K562 (cell line): ENCODE measurements around the gene DRC1. TPM values are rescaled to one million over a fixed set of nuclear protein-coding genes. Genes with fewer than 3 reads are reported as not detected.

Experiments
- ATAC-seq: fragments of 200-7000 bp; cut with Tn5 transposase; 3 replicates; pipeline ENCODE4 v1.9.1; 2020; ENCODE audit warnings: moderate library complexity
- BruUV-seq: library from RNA; stranded (reverse); fragments of 400-500 nt; replicated peaks from 2 replicates; lab custom pipeline; 2021; lab: Mats Ljungman, UMichigan
- CTCF ChIA-PET: fragments of 300-600 bp; formaldehyde crosslinking; extraction: SDS; loops from one replicate; lab custom pipeline; 2021; ENCODE audit warnings: low intra/inter-chr PET ratio; lab: Yijun Ruan, JAX
- POLR2A ChIA-PET: fragments of 300-600, 350-650 bp; sonication (Branson Sonifier 250); formaldehyde crosslinking; extraction: SDS; loops from one replicate; lab custom pipeline; 2021; ENCODE audit warnings: antibody characterized with exemption, inconsistent platforms; lab: Yijun Ruan, JAX
- DNase-seq, 4 experiments: peaks; one replicate each; pipeline versions ENCODE4 v3.0.0 to v3.0.0-alpha.2; 2011 to 2018; ENCODE audit warnings: low spot score in 3 of 4, mixed read lengths in 3 of 4; ENCODE audit errors: extremely low read depth in 1 of 4
- FAIRE-seq: peaks from 2 replicates; lab custom pipeline; 2011; peaks lifted over from hg19 to GRCh38; lab: Jason Lieb, UNC
- H2AFZ ChIP-seq: 2 replicates; pipeline ENCODE4 v1.6.0; 2011; ENCODE audit warnings: low read depth, low read length, control low read depth, inconsistent platforms
- H3K27ac ChIP-seq: fragments of 200-600 bp; 3 replicates; pipeline ENCODE4 v1.8.0; 2011; ENCODE audit warnings: low read depth, mild to moderate bottlenecking, control low read depth, inconsistent platforms, low read length, moderate library complexity, mixed read lengths; ENCODE audit errors: extremely low read depth
- H3K27me3 ChIP-seq, 2 experiments: fragments of 300-600 bp in 1 of 2; 2 replicates in 1 of 2; 3 replicates in 1 of 2; pipeline versions ENCODE4 v1.6.0 to v1.8.0; 2011; ENCODE audit warnings: inconsistent platforms in 2 of 2, low read length in 2 of 2, mild to moderate bottlenecking in 1 of 2, mixed read lengths in 1 of 2, moderate library complexity in 1 of 2; ENCODE audit not compliant: control insufficient read depth in 2 of 2, insufficient read depth in 2 of 2
- H3K36me3 ChIP-seq: fragments of 300-600 bp; 3 replicates; pipeline ENCODE4 v1.8.0; 2011; ENCODE audit warnings: mild to moderate bottlenecking, low read length, inconsistent platforms; ENCODE audit not compliant: control insufficient read depth, insufficient read depth
- H3K4me1 ChIP-seq, 2 experiments: fragments of 200-600 bp in 1 of 2; replicated peaks in 1 of 2; 2 replicates in 1 of 2; 3 replicates in 1 of 2; pipeline versions ENCODE4 v1.5.1 to v1.8.0; 2011; ENCODE audit warnings: inconsistent platforms in 2 of 2, low read length in 2 of 2, mild to moderate bottlenecking in 1 of 2, mixed read lengths in 1 of 2, moderate library complexity in 1 of 2; ENCODE audit not compliant: control insufficient read depth in 2 of 2, insufficient read depth in 2 of 2
- H3K4me2 ChIP-seq: 2 replicates; pipeline ENCODE4 v1.6.1; 2011; ENCODE audit warnings: low read length, control low read depth, inconsistent platforms, mixed read lengths; ENCODE audit not compliant: insufficient read depth
- H3K4me3 ChIP-seq: fragments of 200-600 bp; sonication (generic), shearing (Covaris generic); 2 replicates; pipeline ENCODE4 v1.5.1; 2016; ENCODE audit warnings: control low read depth, inconsistent platforms
- H3K79me2 ChIP-seq: fragments of 200-600 bp; 3 replicates; pipeline ENCODE4 v1.8.0; 2011; ENCODE audit warnings: low read length, inconsistent platforms; ENCODE audit not compliant: control insufficient read depth, insufficient read depth
- H3K9ac ChIP-seq, 2 experiments: 2 replicates each; pipeline versions ENCODE4 v1.6.0 to v1.6.1; 2011; ENCODE audit warnings: low read depth in 2 of 2, low read length in 2 of 2, control low read depth in 1 of 2, inconsistent platforms in 1 of 2, mild to moderate bottlenecking in 1 of 2, mixed read lengths in 1 of 2; ENCODE audit not compliant: insufficient read depth in 1 of 2
- H3K9me1 ChIP-seq: one replicate; pipeline ENCODE4 v1.6.0; 2011; ENCODE audit warnings: inconsistent platforms, mild to moderate bottlenecking, low read length, moderate library complexity; ENCODE audit not compliant: control insufficient read depth, insufficient read depth
- H3K9me3 ChIP-seq: replicated peaks from 2 replicates; pipeline ENCODE4 v1.5.1; 2011; ENCODE audit warnings: low read depth, low read length, inconsistent platforms; ENCODE audit not compliant: control insufficient read depth, insufficient read depth
- H4K20me1 ChIP-seq: replicated peaks from 2 replicates; pipeline ENCODE4 v1.6.1; 2011; ENCODE audit warnings: low read length, inconsistent platforms, mixed read lengths; ENCODE audit not compliant: control insufficient read depth, insufficient read depth
- BCL6 ChIP-seq: fragments of 250-450 bp; sonication (Bioruptor Pico); IDR thresholded peaks from 2 replicates; pipeline ENCODE4 v1.4.0; 2020
- BCLAF1 ChIP-seq, 2 experiments: fragments of 450-650 bp in 1 of 2; IDR thresholded peaks; 2 replicates each; pipeline ENCODE4 v1.6.1; 2011 to 2017; ENCODE audit warnings: low read depth in 2 of 2, antibody characterized with exemption in 1 of 2, borderline replicate concordance in 1 of 2, low read length in 1 of 2, mild to moderate bottlenecking in 1 of 2, mixed read lengths in 1 of 2; ENCODE audit not compliant: control insufficient read depth in 1 of 2
- FOXJ2 ChIP-seq: fragments of 200-800 bp; sonication (Bioruptor generic); IDR thresholded peaks from 2 replicates; pipeline ENCODE4 v1.6.1; 2016; ENCODE audit warnings: missing genetic modification characterization, missing compliant biosample characterization
- KDM4B ChIP-seq, 2 experiments: fragments of 450-650 bp in 1 of 2; sonication (generic) in 1 of 2; IDR thresholded peaks; 2 replicates each; pipeline ENCODE4 v1.6.1; 2016 to 2017; ENCODE audit warnings: borderline replicate concordance in 2 of 2, antibody characterized with exemption in 1 of 2, low read depth in 1 of 2, mild to moderate bottlenecking in 1 of 2
- MIER1 ChIP-seq: fragments of 450-650 bp; IDR thresholded peaks from 2 replicates; pipeline ENCODE4 v1.6.1; 2016; ENCODE audit warnings: antibody characterized with exemption, mild to moderate bottlenecking, low read depth
- RUNX1 ChIP-seq: sonication (generic); IDR thresholded peaks from 2 replicates; pipeline ENCODE4 v1.6.1; 2016; ENCODE audit warnings: antibody characterized with exemption, low read depth
- SLC30A9 ChIP-seq: fragments of 250-450 bp; sonication (Bioruptor Pico); IDR thresholded peaks from 2 replicates; pipeline ENCODE4 v1.8.0; 2022; ENCODE audit warnings: mild to moderate bottlenecking, moderate library complexity
- SMARCA5 ChIP-seq: fragments of 450-650 bp; IDR thresholded peaks from 2 replicates; pipeline ENCODE4 v1.6.1; 2016
- STAT5A ChIP-seq: IDR thresholded peaks from 2 replicates; pipeline ENCODE4 v1.6.1; 2012; ENCODE audit warnings: low read length, inconsistent platforms, borderline replicate concordance
- TEAD2 ChIP-seq: fragments of 450-650 bp; IDR thresholded peaks from 2 replicates; pipeline ENCODE4 v1.6.1; 2016; ENCODE audit warnings: missing genetic modification characterization, control low read depth, missing compliant biosample characterization
- ZNF184 ChIP-seq: sonication (generic); formaldehyde crosslinking; IDR thresholded peaks from 2 replicates; pipeline ENCODE4 v1.5.0; 2020; ENCODE audit warnings: missing genetic modification reagents
- ZNF277 ChIP-seq: fragments of 250-450 bp; sonication (Bioruptor Pico); IDR thresholded peaks from 2 replicates; pipeline ENCODE4 v1.8.0; 2022; ENCODE audit warnings: inconsistent platforms, mild to moderate bottlenecking, moderate library complexity, borderline replicate concordance
- ZNF830 ChIP-seq: fragments of 250-450 bp; sonication (Bioruptor Pico); IDR thresholded peaks from 2 replicates; pipeline ENCODE4 v1.5.0; 2021; ENCODE audit warnings: mild to moderate bottlenecking
- WGBS: fragments of 100-300 bp; shearing (Covaris generic); methylation state at CpG from one replicate; pipeline ENCODE4 v1.1.6; 2016; ENCODE audit warnings: low coverage, mixed read lengths; ENCODE audit not compliant: insufficient coverage; ENCODE audit errors: missing lambda C conversion rate; 5-methylcytosine and 5-hydroxymethylcytosine counted together
- in situ Hi-C: fragments of 300-500 bp; cut with MboI; formaldehyde crosslinking; loops from 4 replicates; pipeline ENCODE4 v1.15.0; 2018; ENCODE audit warnings: inconsistent platforms, mixed read lengths
- intact Hi-C: fragments of 100-400 bp; cut with micrococcal nuclease; formaldehyde crosslinking; loops from 2 replicates; pipeline ENCODE4 v1.14.2; 2022
- polyA plus RNA-seq, 8 experiments: library from polyadenylated mRNA; depleted of rRNA in 4 of 8; stranded (reverse) in 5 of 8; unstranded in 3 of 8; fragments of >200 nt; fragmentation: Nextera tagmentation in 2 of 8; fragmentation: Illumina TruSeq in 1 of 8; extraction: Ambion mirVana in 2 of 8; extraction: Trizol in 1 of 8; gene quantifications; 2 replicates each; pipeline versions ENCODE4 v1.2.1 to v1.2.3, GENCODE V29; 2011 to 2014; ENCODE audit warnings: inconsistent platforms in 1 of 8, missing spikeins in 1 of 8
- total RNA-seq, 7 experiments: library from RNA; depleted of rRNA in 6 of 7; stranded (reverse); fragments of >200 nt in 6 of 7; fragmentation: Illumina TruSeq in 2 of 7; extraction: Trizol in 2 of 7; gene quantifications; 2 replicates each; pipeline versions ENCODE4 v1.2.1 to v1.2.3, GENCODE V29; 2011 to 2021; ENCODE audit warnings: low replicate concordance in 1 of 7

DRC1 gene
- total and polyA plus RNA-seq, 9 of the 15 experiments (the other 6 are each of a cell fraction or from before 2014, with no cell fraction given): 0.07 to 0.10 TPM; not detected in 7

- CTCF ChIA-PET: no interaction called here
- H3K79me2 ChIP-seq: no peaks in the 10 kb centered on the region
- H3K4me3 ChIP-seq: no peak overlapping the region
- H3K27ac ChIP-seq: no peak overlapping the region
- H3K9me1 ChIP-seq: no peaks in the 10 kb centered on the region
- intact Hi-C loops (no loop called here), in situ Hi-C loops (no loop called here)
- no TSS peak for BruUV-seq
- no peaks in the 10 kb centered on the region for H3K36me3 ChIP-seq
- H3K9me3 ChIP-seq: no peaks in the 10 kb centered on the region
- no peak overlapping the region for H3K4me2 ChIP-seq
- no peak overlapping the region for H3K9ac ChIP-seq
- peaks cover 6% of the 10 kb centered on the region in 2 experiments; a peak in 4 of 5 replicates for H3K4me1 ChIP-seq
- FAIRE-seq: no peak
- H3K27me3 ChIP-seq: no peaks in the 10 kb centered on the region; a peak in 1 of 5 replicates
- ATAC-seq: no peak
- POLR2A ChIA-PET: interaction anchor here (0.8 to 1.4 kb wide), 3 partner anchors 9 to 246 kb away, joined by 3 to 5 read pairs (median 3); no protein-coding TSS in a partner anchor
- TF ChIP-seq BCL6 (CRISPR knock-in tag) (no peak), KDM4B (IDR thresholded peaks at IDR 0.05; ENCODE audit: borderline replicate concordance in 2 of 2, low read depth in 1 of 2) (no peak), ZNF184 (CRISPR knock-in tag) (no peak), STAT5A (no peak), SLC30A9 (CRISPR knock-in tag) (no peak), FOXJ2 (no peak), ZNF277 (no peak), ZNF830 (no peak), TEAD2 (tag) (no peak), MIER1 (no peak), SMARCA5 (no peak), BCLAF1 (IDR thresholded peaks at IDR 0.05; ENCODE audit: borderline replicate concordance in 1 of 2, control insufficient read depth in 1 of 2, low read depth in 2 of 2, low read length in 1 of 2) (no peak), RUNX1 (no peak)
- TF ChIP-seq, all 486 proteins: peak for 0
- WGBS: 37% methylated on average over 7 of the region's 7 CpGs
- H4K20me1 ChIP-seq: no peaks in the 10 kb centered on the region
- DNase-seq: no peak
- H2AFZ ChIP-seq: no peak overlapping the region
These were observed 42.5 kb downstream of the DRC1 start for GRCh38 chr2:26444236-26444635.
